Calu3 (cell line): ENCODE data around the gene DLGAP1. TPM values are rescaled to one million over a fixed set of nuclear protein-coding genes. Genes with fewer than 3 reads are reported as not detected.

Experiments
- BruUV-seq: library from RNA; stranded (reverse); fragments of 400-500 nt; replicated peaks from 2 replicates; lab custom pipeline; 2021; lab: Mats Ljungman, UMichigan
- CTCF ChIA-PET: fragments of 300-600 bp; sonication (Branson Sonifier 250); formaldehyde crosslinking; loops from one replicate; lab custom pipeline; 2022; ENCODE audit warnings: antibody characterized with exemption; lab: Charles Lee
- DNase-seq: peaks from one replicate; pipeline ENCODE4 v3.0.0; 2022
- H3K27ac Mint-ChIP-seq: one replicate; pipeline ENCODE4 v1.8.0; 2022; ENCODE audit warnings: mixed read lengths; ENCODE audit not compliant: unreplicated experiment
- H3K27me3 Mint-ChIP-seq: one replicate; pipeline ENCODE4 v1.8.0; 2022; ENCODE audit warnings: mixed read lengths; ENCODE audit not compliant: unreplicated experiment
- H3K36me3 Mint-ChIP-seq: one replicate; pipeline ENCODE4 v1.8.0; 2022; ENCODE audit warnings: mild to moderate bottlenecking, moderate library complexity, mixed read lengths; ENCODE audit not compliant: insufficient read depth, unreplicated experiment
- H3K4me1 Mint-ChIP-seq: one replicate; pipeline ENCODE4 v1.8.0; 2022; ENCODE audit warnings: mild to moderate bottlenecking, low read depth, mixed read lengths; ENCODE audit not compliant: unreplicated experiment
- H3K4me3 Mint-ChIP-seq: one replicate; pipeline ENCODE4 v1.8.0; 2022; ENCODE audit warnings: mild to moderate bottlenecking, low read depth, moderate library complexity, mixed read lengths; ENCODE audit not compliant: unreplicated experiment
- H3K9me3 Mint-ChIP-seq: one replicate; pipeline ENCODE4 v1.8.0; 2022; ENCODE audit warnings: low read depth, mixed read lengths; ENCODE audit not compliant: unreplicated experiment
- intact Hi-C: fragments of 100-400 bp; cut with micrococcal nuclease; formaldehyde crosslinking; loops from one replicate; pipeline ENCODE4 v1.10.0; 2022; ENCODE audit not compliant: unreplicated experiment
- total RNA-seq: library from RNA; stranded (reverse); gene quantifications from 2 replicates; pipeline ENCODE4 v1.2.3, GENCODE V29; 2022
- TF ChIP-seq, protein P1 (sequence below): fragments of 200-600 bp; IDR thresholded peaks from one replicate; pipeline ENCODE4 v1.8.0; 2022; ENCODE audit warnings: antibody characterized with exemption; ENCODE audit not compliant: unreplicated experiment

The DLGAP1 gene
- total RNA-seq, 1 experiment from 2014 or later, result 9.0 TPM

DNA sequence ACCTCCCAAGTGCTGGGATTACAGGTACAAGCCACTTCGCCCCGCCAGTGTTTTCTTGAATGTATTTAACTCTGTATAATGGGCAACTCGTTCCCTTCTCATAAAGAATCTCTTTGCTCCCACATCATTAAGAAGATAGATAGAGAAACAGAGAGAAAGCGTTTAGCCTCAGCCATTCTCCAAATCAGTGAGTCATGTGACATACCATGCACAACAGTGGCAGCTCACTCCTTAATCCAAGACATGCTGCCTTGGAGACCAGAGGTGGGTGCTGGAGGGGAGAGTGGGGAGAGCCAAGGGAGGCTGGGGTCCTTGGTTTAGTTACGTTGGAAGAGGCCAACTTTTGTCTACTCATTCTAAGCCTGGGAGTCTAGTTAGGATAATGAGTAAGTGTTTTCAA lies 950.5 kb downstream of the DLGAP1 start:
- H3K4me3 Mint-ChIP-seq, result no peak overlapping the region
- peaks cover 5% of the 10 kb centered on the region for H3K4me1 Mint-ChIP-seq
- intact Hi-C loops, result no loop called here
- no TSS peak for BruUV-seq
- no peak overlapping the region for H3K27ac Mint-ChIP-seq
- CTCF ChIA-PET, result no interaction called here
- TF ChIP-seq, protein P1, sequence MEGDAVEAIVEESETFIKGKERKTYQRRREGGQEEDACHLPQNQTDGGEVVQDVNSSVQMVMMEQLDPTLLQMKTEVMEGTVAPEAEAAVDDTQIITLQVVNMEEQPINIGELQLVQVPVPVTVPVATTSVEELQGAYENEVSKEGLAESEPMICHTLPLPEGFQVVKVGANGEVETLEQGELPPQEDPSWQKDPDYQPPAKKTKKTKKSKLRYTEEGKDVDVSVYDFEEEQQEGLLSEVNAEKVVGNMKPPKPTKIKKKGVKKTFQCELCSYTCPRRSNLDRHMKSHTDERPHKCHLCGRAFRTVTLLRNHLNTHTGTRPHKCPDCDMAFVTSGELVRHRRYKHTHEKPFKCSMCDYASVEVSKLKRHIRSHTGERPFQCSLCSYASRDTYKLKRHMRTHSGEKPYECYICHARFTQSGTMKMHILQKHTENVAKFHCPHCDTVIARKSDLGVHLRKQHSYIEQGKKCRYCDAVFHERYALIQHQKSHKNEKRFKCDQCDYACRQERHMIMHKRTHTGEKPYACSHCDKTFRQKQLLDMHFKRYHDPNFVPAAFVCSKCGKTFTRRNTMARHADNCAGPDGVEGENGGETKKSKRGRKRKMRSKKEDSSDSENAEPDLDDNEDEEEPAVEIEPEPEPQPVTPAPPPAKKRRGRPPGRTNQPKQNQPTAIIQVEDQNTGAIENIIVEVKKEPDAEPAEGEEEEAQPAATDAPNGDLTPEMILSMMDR, result no peak
- no peaks in the 10 kb centered on the region for H3K27me3 Mint-ChIP-seq
- no peaks in the 10 kb centered on the region for H3K9me3 Mint-ChIP-seq
- no peak for DNase-seq
- H3K36me3 Mint-ChIP-seq, result no peaks in the 10 kb centered on the region

DNA sequence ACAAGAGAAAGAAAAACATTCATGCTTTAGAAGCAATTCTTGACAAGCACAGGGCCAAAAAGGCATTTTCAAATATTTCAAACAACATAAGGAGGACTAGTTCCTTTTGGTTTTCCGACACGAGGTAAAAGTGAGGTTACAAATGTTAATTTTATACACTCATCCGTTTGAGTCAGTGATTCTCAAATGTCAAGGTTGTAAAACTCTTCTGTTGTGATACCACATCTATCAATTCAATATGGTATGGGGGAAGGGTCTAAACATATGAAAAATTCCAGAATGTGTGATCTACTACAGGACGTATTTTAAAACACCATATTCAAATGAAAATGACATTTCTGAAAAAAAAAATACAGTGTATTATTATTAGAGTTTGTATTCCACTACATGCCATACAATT lies 952.5 kb downstream of the DLGAP1 start:
- Mint-ChIP-seq H3K4me1 (peaks cover 10% of the 10 kb centered on the region), H3K4me3 (no peak overlapping the region), H3K36me3 (no peaks in the 10 kb centered on the region), H3K27me3 (no peaks in the 10 kb centered on the region), H3K27ac (no peak overlapping the region), H3K9me3 (no peaks in the 10 kb centered on the region)
- CTCF ChIA-PET, result no interaction called here
- intact Hi-C loops, result no loop called here
- no TSS peak for BruUV-seq
- DNase-seq, result no peak
- TF ChIP-seq, protein P1, result no peak

DNA sequence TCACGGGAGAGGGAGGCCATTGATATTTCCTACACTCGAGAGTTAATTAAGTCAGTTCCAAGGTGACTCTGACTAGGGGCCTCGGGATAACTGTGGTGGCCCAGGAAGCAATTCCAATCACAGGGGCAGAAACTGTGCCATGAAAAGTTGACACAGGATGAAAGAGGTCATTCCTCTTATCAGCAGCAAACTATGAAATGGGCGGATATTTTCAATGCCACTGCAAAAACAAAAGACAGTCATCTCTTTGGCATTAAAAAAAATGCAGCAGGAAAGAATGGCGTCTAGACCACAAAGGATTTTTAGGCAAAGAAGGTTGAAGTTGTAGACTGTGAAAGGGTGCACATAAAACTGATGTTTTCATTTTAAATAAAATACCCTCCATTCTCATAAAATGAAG lies 955.1 kb downstream of the DLGAP1 start:
- TF ChIP-seq, protein P1, result no peak
- Mint-ChIP-seq H3K9me3 (no peaks in the 10 kb centered on the region), H3K4me3 (no peak overlapping the region), H3K36me3 (no peaks in the 10 kb centered on the region), H3K4me1 (peaks cover 10% of the 10 kb centered on the region), H3K27me3 (no peaks in the 10 kb centered on the region), H3K27ac (no peak overlapping the region)
- intact Hi-C loops, result no loop called here
- DNase-seq, result no peak
- CTCF ChIA-PET, result no interaction called here
- no TSS peak for BruUV-seq

DNA sequence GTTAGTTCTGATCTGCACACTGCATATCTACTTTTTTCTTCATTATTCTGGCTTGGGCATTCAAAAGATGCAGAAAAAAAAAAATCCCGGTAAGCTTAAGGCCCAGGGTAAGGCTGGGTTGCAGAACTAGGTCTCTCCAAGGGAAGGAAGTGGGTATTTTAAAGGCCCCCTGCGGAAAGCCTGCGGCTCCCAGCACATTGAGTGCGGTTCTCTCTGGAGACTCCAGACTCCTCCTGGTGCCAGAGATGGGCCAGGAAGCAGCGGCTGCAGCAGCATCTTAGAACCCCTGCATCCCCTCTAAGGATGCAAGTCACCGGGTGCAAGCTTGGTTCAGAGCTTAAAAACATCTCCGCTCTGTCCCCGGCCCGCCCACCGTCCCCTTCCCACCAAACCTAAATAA lies 955.6 kb downstream of the DLGAP1 start:
- intact Hi-C loops, result no loop called here
- CTCF ChIA-PET, result no interaction called here
- H3K36me3 Mint-ChIP-seq, result no peaks in the 10 kb centered on the region
- H3K27me3 Mint-ChIP-seq, result no peaks in the 10 kb centered on the region
- no TSS peak for BruUV-seq
- H3K4me3 Mint-ChIP-seq, result peak overlapping the region; percentile 59
- DNase-seq, result no peak
- TF ChIP-seq, protein P1, result no peak
- H3K27ac Mint-ChIP-seq, result no peak overlapping the region
- no peaks in the 10 kb centered on the region for H3K9me3 Mint-ChIP-seq
- peaks cover 10% of the 10 kb centered on the region for H3K4me1 Mint-ChIP-seq
